Spleen (tissue), 11 donors: ENCODE data around the gene CCL22. TPM values are rescaled to one million over a fixed set of nuclear protein-coding genes. Genes with fewer than 3 reads are reported as not detected.

Experiments used
- DNase-seq: peaks from one replicate; pipeline ENCODE4 v3.0.0-alpha.2; 2020
- H3K27ac ChIP-seq, 8 donors: fragments of 200-600 bp; sonication (generic) in 7 of 8; 1 replicate in 4 of 8; 2 replicates in 4 of 8; pipeline versions ENCODE4 v1.5.0 to v1.8.0; 2016 to 2021; ENCODE audit warnings: inconsistent platforms in 4 of 8, mild to moderate bottlenecking in 4 of 8, moderate library complexity in 1 of 8
- H3K27me3 ChIP-seq, 7 donors: fragments of 200-600 bp; sonication (generic) in 6 of 7; replicated peaks in 1 of 7; 1 replicate in 4 of 7; 2 replicates in 3 of 7; pipeline versions ENCODE4 v1.5.0 to v1.8.0; 2016 to 2021; ENCODE audit warnings: inconsistent platforms in 3 of 7, mild to moderate bottlenecking in 1 of 7
- H3K36me3 ChIP-seq, 6 donors: fragments of 200-600 bp; sonication (generic) in 5 of 6; 1 replicate in 4 of 6; 2 replicates in 2 of 6; pipeline versions ENCODE4 v1.5.0 to v1.8.0; 2016 to 2021; ENCODE audit warnings: inconsistent platforms in 2 of 6
- H3K4me1 ChIP-seq, 6 donors: fragments of 200-600 bp; sonication (generic) in 5 of 6; 1 replicate in 3 of 6; 2 replicates in 3 of 6; pipeline versions ENCODE4 v1.5.0 to v1.8.0; 2016 to 2021; ENCODE audit warnings: inconsistent platforms in 3 of 6
- H3K4me3 ChIP-seq, 8 donors: fragments of 200-600 bp; sonication (generic) in 7 of 8; 1 replicate in 4 of 8; 2 replicates in 4 of 8; pipeline versions ENCODE4 v1.5.0 to v1.8.0; 2016 to 2021; ENCODE audit warnings: inconsistent platforms in 4 of 8, mild to moderate bottlenecking in 4 of 8, moderate library complexity in 2 of 8
- H3K9me3 ChIP-seq, 8 donors: fragments of 200-600 bp; sonication (generic) in 7 of 8; 1 replicate in 4 of 8; 2 replicates in 4 of 8; pipeline versions ENCODE4 v1.5.0 to v1.8.0; 2016 to 2021; ENCODE audit warnings: inconsistent platforms in 4 of 8
- CTCF ChIP-seq, 11 experiments: fragments of 200-600 bp in 7 of 11; fragments of 450-650 bp in 4 of 11; sonication (generic) in 4 of 11; IDR thresholded peaks in 8 of 11; conservative IDR thresholded peaks in 3 of 11; 1 replicate in 7 of 11; 2 replicates in 4 of 11; pipeline versions ENCODE4 v1.4.0 to v1.8.0; 2016 to 2021; ENCODE audit warnings: antibody characterized with exemption in 11 of 11, inconsistent platforms in 4 of 11, mild to moderate bottlenecking in 1 of 11
- POLR2A ChIP-seq, 3 donors: fragments of 450-650 bp; IDR thresholded peaks; one replicate each; pipeline ENCODE4 v1.5.1; 2017; ENCODE audit warnings: antibody characterized with exemption in 3 of 3, mild to moderate bottlenecking in 1 of 3
- POLR2AphosphoS5 ChIP-seq, 3 donors: sonication (generic); formaldehyde crosslinking; IDR thresholded peaks; one replicate each; pipeline ENCODE4 v1.5.1; 2017; ENCODE audit warnings: antibody characterized with exemption in 3 of 3
- WGBS, 5 donors: extraction: QIAGEN DNeasy Blood & Tissue Kit in 3 of 5; methylation state at CpG; one replicate each; pipeline versions ENCODE4 v1.1.5 to v1.1.7; 2013 to 2018; 5-methylcytosine and 5-hydroxymethylcytosine counted together
- intact Hi-C: fragments of 100-400 bp; cut with DNase I; formaldehyde crosslinking; loops from one replicate; pipeline ENCODE4 v1.15.0; 2023; ENCODE audit warnings: low total_unique reads
- polyA plus RNA-seq, 3 donors: library from polyadenylated mRNA; stranded (reverse); fragments of 200-250 nt; gene quantifications; one replicate each; pipeline ENCODE4 v1.2.1, GENCODE V29; 2013
- total RNA-seq, 7 donors: library from RNA; depleted of rRNA in 3 of 7; stranded (reverse); fragments of >200 nt in 3 of 7; fragmentation: NEBNext Ultra II Directional in 4 of 7; extraction: Animal tissue kit (Norgen Biotek cat#: 25700) in 4 of 7; gene quantifications; one replicate each; pipeline versions ENCODE4 v1.1.0 to v1.2.1, GENCODE V29; 2016 to 2021
- donor health status: healthy with polysubstance abuse.
- donor health status: DM: no; HTN: no; CAD: no; lungs with moderate emphysema.
- donor health status: DM: no; HTN: no; CAD: no.
- donor health status: Bipolar disorder and iron deficiency.
- donor health status: healthy.
- donor health status: DM: no; HTN: no; CAD: no.
- donor health status: DM: yes; HTN: yes; CAD: no.

CCL22 gene
- total and polyA plus RNA-seq, 10 donors = 0.51 to 6.9 (median 1.7) TPM

GRCh38 chr16:57376313-57376818 lies 17.8 kb downstream of the CCL22 start:
- 87 to 96% (median 93%) methylated on average over 3 of the region's 3 CpGs for WGBS, 5 donors

GRCh38 chr16:57377080-57377841 lies 18.7 kb downstream of the CCL22 start:
- no peak for TF ChIP-seq CTCF (IDR thresholded peaks at IDR 0.05 in 8 of 11, conservative IDR thresholded peaks at IDR 0.05 in 3 of 11)
- no peak for TF ChIP-seq POLR2AphosphoS5 (IDR thresholded peaks at IDR 0.05)
- TF ChIP-seq POLR2A (IDR thresholded peaks at IDR 0.05) = no peak
- Histone ChIP-seq H3K9me3 (no peaks in the 10 kb centered on the region), H3K4me3 (no peak overlapping the region), H3K27me3 (peaks cover 0 to 11% (median 0%) of the 10 kb centered on the region in 7 donors), H3K36me3 (no peaks in the 10 kb centered on the region), H3K27ac (no peak overlapping the region), H3K4me1 (peaks cover 0 to 31% (median 20%) of the 10 kb centered on the region in 6 donors)
- intact Hi-C loops = no loop called here
- 28 to 49% (median 34%) methylated on average over 5 of the region's 5 CpGs for WGBS, 5 donors
- DNase-seq = no peak

More at GRCh38 chr16:57376313-57376818, 17.8 kb downstream of the CCL22 start:
- no peaks in the 10 kb centered on the region for H3K36me3 ChIP-seq
- H3K4me3 ChIP-seq = no peak overlapping the region
- H3K27me3 ChIP-seq = peaks cover 0 to 20% (median 0%) of the 10 kb centered on the region in 7 donors
- no peak for DNase-seq
- TF ChIP-seq POLR2A (IDR thresholded peaks at IDR 0.05) = no peak
- TF ChIP-seq POLR2AphosphoS5 (IDR thresholded peaks at IDR 0.05) = no peak
- TF ChIP-seq CTCF (IDR thresholded peaks at IDR 0.05 in 8 of 11, conservative IDR thresholded peaks at IDR 0.05 in 3 of 11) = no peak
- no peaks in the 10 kb centered on the region for H3K9me3 ChIP-seq
- no peak overlapping the region for H3K27ac ChIP-seq
- peaks cover 0 to 25% (median 14%) of the 10 kb centered on the region in 6 donors for H3K4me1 ChIP-seq
- intact Hi-C loops = no loop called here

GRCh38 chr16:57379579-57379978 lies 21.0 kb downstream of the CCL22 start:
- TF ChIP-seq POLR2A (IDR thresholded peaks at IDR 0.05) (no peak), POLR2AphosphoS5 (IDR thresholded peaks at IDR 0.05) (no peak), CTCF (IDR thresholded peaks at IDR 0.05 in 8 of 11, conservative IDR thresholded peaks at IDR 0.05 in 3 of 11) (no peak)
- Histone ChIP-seq H3K27ac (no peak overlapping the region), H3K9me3 (no peaks in the 10 kb centered on the region), H3K4me3 (no peak overlapping the region), H3K36me3 (no peaks in the 10 kb centered on the region), H3K4me1 (peaks cover 0 to 39% (median 29%) of the 10 kb centered on the region in 6 donors), H3K27me3 (no peaks in the 10 kb centered on the region)
- intact Hi-C loops = no loop called here
- no peak for DNase-seq
- 85 to 93% (median 89%) methylated on average over 10 of the region's 10 CpGs for WGBS, 5 donors
